ENCODE measurements around the gene CHRNA1.

DNA sequence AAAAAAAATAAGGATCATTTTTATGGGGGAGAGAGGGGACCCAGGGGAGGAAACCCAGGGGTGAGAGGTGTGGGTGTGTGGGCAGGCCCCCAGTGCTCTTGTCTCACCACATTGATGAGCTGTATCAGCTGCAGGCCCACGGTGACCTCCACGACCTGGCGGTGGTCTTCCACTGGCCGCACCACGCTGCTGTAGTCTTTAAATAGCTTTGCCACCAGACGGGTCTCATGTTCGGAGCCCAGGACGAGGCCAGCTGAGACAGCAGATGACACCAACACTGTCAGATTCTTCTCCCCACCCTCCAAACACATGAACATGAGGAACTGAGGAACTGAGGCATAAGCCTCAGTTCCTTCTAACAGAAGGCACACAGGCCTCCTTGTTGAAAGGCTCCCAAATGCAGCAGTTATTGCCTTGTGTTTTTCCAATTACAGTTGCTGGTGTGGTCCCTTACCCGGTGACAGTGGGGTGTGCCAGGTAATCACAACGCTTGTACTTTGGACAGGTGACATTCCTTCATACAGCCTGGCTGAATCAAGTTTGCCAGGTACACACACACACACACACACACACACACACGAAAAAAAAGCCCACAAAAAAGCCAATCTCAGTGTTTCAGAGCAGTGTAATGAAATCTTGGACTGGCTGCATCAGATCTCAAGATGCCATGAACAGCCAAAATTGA is 4.7 kb downstream of the CHRNA1 start:
- TF ChIP-seq, protein P1, sequence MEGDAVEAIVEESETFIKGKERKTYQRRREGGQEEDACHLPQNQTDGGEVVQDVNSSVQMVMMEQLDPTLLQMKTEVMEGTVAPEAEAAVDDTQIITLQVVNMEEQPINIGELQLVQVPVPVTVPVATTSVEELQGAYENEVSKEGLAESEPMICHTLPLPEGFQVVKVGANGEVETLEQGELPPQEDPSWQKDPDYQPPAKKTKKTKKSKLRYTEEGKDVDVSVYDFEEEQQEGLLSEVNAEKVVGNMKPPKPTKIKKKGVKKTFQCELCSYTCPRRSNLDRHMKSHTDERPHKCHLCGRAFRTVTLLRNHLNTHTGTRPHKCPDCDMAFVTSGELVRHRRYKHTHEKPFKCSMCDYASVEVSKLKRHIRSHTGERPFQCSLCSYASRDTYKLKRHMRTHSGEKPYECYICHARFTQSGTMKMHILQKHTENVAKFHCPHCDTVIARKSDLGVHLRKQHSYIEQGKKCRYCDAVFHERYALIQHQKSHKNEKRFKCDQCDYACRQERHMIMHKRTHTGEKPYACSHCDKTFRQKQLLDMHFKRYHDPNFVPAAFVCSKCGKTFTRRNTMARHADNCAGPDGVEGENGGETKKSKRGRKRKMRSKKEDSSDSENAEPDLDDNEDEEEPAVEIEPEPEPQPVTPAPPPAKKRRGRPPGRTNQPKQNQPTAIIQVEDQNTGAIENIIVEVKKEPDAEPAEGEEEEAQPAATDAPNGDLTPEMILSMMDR (IDR thresholded peaks at IDR 0.05) = no peak
- no peak for TF ChIP-seq POLR2A (IDR thresholded peaks at IDR 0.05)

Measured in uterus (tissue), 2 donors.